Measurements from ENCODE around the gene SERF2. TPM values are rescaled to one million over a fixed set of nuclear protein-coding genes. Genes with fewer than 3 reads are reported as not detected.
A peak's percentile ranks its signal among the peaks of the same experiment; 100 is the strongest.
"Not testable (repeated sequence)": the region's sequence is repeated elsewhere in the genome, so short reads cannot be mapped to it uniquely, and the experiment has no call there.

The SERF2 gene
- total RNA-seq, 4 donors from 2014 or later, result 518 to 789 (median 702) TPM

DNA sequence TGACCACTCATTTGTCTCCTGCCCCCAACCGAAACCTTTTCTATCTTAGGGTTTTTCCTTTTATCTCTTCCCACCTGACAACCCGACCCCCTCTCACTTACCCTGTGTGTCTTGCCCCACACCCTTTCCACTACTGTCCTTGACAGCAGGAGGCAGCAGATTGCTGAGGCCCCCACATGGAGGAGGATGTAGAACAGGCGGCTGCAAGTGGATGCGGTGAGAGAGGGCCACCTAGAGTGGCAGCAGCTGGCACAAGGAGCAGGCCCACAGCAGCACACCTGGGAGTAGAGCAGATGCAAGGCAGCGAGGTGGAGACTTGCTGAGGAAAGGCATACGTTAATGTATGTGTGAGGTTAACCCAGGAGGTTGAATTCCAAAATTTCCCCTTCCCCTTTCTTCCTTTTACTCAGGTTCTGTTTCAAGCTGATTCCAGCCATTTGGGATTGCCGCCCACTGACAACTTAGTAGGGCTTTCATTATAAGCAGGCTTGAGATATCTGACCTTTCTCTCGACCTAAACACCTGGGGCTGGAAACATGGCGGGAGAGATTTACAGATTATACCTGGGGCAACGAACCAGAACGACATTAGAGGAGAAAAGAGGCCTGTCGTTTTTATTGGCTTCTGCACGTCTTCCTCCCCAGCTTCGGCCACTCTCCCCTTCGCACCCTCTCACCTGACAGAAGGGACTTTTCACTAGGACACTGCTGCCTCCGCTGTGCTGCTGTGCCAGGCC, 7.3 kb downstream of the SERF2 start:
- no peaks in the 10 kb centered on the region for H3K9me3 ChIP-seq
- peak overlapping the region; percentile 72 to 93 (median 92) for H3K27ac ChIP-seq
- WGBS, 2 donors (ENCODE audit: low coverage in 1 of 2), result 84 to 87% methylated on average over 9 to 14 of the region's 16 CpGs
- no peak for ATAC-seq
- peaks cover 0 to 87% of the 10 kb centered on the region in 2 donors for H3K36me3 ChIP-seq
- H3K4me3 ChIP-seq, result peak overlapping the region in 1 of 2 donors; percentile 75
- peaks cover 2 to 71% (median 19%) of the 10 kb centered on the region in 3 donors for H3K4me1 ChIP-seq
- H3K27me3 ChIP-seq, result no peaks in the 10 kb centered on the region
- TF ChIP-seq POLR2A (IDR thresholded peaks at IDR 0.05), result no peak
- TF ChIP-seq POLR2AphosphoS5 (IDR thresholded peaks at IDR 0.05), result no peak
- no peak for TF ChIP-seq EP300 (IDR thresholded peaks at IDR 0.05)
- TF ChIP-seq, protein P1, sequence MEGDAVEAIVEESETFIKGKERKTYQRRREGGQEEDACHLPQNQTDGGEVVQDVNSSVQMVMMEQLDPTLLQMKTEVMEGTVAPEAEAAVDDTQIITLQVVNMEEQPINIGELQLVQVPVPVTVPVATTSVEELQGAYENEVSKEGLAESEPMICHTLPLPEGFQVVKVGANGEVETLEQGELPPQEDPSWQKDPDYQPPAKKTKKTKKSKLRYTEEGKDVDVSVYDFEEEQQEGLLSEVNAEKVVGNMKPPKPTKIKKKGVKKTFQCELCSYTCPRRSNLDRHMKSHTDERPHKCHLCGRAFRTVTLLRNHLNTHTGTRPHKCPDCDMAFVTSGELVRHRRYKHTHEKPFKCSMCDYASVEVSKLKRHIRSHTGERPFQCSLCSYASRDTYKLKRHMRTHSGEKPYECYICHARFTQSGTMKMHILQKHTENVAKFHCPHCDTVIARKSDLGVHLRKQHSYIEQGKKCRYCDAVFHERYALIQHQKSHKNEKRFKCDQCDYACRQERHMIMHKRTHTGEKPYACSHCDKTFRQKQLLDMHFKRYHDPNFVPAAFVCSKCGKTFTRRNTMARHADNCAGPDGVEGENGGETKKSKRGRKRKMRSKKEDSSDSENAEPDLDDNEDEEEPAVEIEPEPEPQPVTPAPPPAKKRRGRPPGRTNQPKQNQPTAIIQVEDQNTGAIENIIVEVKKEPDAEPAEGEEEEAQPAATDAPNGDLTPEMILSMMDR (IDR thresholded peaks at IDR 0.05), result no peak

DNA sequence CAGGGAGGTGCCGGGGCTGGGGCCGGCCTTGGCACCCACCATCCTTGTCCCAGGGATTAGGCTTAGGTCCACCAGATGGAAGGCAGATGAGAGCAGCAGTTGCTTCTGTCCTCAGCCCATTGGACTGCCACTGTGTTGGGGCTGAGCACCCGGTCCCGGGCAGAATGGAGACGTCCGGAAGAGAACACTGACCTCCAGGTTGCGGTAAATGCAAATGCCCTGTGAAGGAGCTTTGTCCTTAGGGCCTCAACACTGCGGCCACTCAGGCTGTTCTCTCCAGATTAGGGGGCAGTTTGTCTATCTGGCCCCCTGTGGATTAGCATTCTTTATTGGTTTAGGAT, 7.8 kb downstream of the SERF2 start, which contains the start of gene SERINC4:
SERINC4 (minus strand) TSS at position 276 of the 341 bp plus-strand sequence; CDS start at position 42, 234 bp downstream.
- Histone ChIP-seq H3K36me3 (peaks cover 0 to 87% of the 10 kb centered on the region in 2 donors), H3K4me1 (peaks cover 2 to 66% (median 14%) of the 10 kb centered on the region in 3 donors), H3K9me3 (no peaks in the 10 kb centered on the region), H3K27me3 (no peaks in the 10 kb centered on the region), H3K4me3 (peak within 1 kb of the TSS; percentile 75 to 89), H3K27ac (peak within 1 kb of the TSS; percentile 72 to 93 (median 92))
- peak; percentile 8 for ATAC-seq
- TF ChIP-seq, protein P1 (IDR thresholded peaks at IDR 0.05), result no peak
- TF ChIP-seq POLR2A (IDR thresholded peaks at IDR 0.05) (no peak), POLR2AphosphoS5 (IDR thresholded peaks at IDR 0.05) (no peak), EP300 (IDR thresholded peaks at IDR 0.05) (no peak)
- 100% methylated on average over 2 of the region's 8 CpGs; no CpG with 5 or more reads in 1 of the 2 donors for WGBS, 2 donors (ENCODE audit: low coverage in 1 of 2)

DNA sequence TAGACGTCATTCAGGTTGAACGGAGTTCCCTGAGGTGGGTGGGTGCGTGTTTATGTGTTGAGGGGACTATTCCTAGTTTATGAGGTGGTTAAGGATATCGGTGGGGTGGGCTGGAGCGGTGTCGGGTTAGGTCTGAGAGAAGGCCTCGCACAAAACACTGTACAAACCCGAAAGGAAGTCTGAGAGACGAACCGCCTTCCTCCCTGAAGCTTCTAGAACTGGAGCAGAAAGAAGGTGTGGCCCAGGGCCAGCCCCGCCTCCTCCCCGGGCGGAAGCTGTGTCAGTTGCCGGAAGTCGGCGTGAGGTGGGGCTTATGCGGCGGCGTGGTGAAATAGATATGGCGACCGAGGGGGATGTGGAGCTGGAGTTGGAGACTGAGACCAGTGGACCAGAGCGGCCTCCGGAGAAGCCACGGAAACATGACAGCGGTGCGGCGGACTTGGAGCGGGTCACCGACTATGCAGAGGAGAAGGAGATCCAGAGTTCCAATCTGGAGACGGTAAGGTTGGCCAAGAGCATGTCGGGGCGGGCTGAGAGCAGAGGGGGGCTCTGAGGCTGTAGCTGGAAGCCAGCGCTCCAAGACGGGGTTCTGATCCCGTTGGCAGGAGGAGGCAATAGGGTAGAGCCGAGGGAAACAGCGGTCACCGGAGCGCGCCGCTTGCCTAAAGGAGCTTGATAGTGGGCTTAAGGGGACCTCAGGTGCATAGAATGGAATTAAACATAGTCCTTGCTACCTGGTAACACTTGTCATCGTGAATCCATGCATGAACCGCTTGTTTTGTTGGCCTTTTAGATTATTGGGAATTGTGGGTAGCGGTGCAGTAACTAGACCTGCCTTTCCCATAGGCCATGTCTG, 8.4 kb downstream of the SERF2 start, which contains the start of gene HYPK:
HYPK (plus strand) TSS at position 314 of the 856 bp plus-strand sequence; CDS start at position 338, 24 bp downstream.
- WGBS, 2 donors (ENCODE audit: low coverage in 1 of 2), result 0 to 7% methylated on average over 6 to 34 of the region's 44 CpGs
- Histone ChIP-seq H3K27ac (peak within 1 kb of the TSS; percentile 72 to 93 (median 92)), H3K4me3 (peak within 1 kb of the TSS; percentile 75 to 89), H3K27me3 (no peaks in the 10 kb centered on the region), H3K9me3 (no peaks in the 10 kb centered on the region), H3K4me1 (peaks cover 0 to 60% (median 14%) of the 10 kb centered on the region in 3 donors), H3K36me3 (peaks cover 0 to 87% of the 10 kb centered on the region in 2 donors)
- TF ChIP-seq POLR2AphosphoS5 (IDR thresholded peaks at IDR 0.05) (peak; percentile 91), POLR2A (IDR thresholded peaks at IDR 0.05) (peak; percentile 47 to 57), EP300 (IDR thresholded peaks at IDR 0.05) (no peak)
- TF ChIP-seq, protein P1 (IDR thresholded peaks at IDR 0.05), result no peak
- ATAC-seq, result peak; percentile 96

DNA sequence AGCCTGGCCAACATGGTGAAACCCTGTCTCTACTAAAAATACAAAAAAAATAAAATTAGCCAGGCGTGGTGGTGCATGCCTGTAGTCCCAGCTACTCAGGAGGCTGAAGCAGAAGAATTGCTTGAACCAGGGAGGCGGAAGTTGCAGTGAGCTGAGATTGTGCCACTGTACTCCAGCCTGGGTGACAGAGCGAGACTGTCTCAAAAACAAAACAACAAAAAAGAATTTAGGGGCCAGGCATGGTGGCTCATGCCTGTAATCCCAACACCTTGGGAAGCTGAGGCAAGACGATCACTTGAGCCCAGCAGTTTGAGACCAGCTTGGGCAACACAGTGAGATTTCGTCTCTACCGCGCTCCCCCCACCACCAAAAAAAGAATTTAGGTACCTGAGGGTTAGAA, 10.6 kb downstream of the SERF2 start:
- H3K27me3 ChIP-seq, H3K4me3 ChIP-seq, H3K27ac ChIP-seq, H3K9me3 ChIP-seq, ATAC-seq: not testable (repeated sequence)
- Histone ChIP-seq H3K4me1 (peaks cover 0 to 39% (median 14%) of the 10 kb centered on the region in 3 donors), H3K36me3 (peaks cover 0 to 87% of the 10 kb centered on the region in 2 donors)
- 94 to 100% methylated on average over 5 to 6 of the region's 7 CpGs for WGBS, 2 donors (ENCODE audit: low coverage in 1 of 2)

DNA sequence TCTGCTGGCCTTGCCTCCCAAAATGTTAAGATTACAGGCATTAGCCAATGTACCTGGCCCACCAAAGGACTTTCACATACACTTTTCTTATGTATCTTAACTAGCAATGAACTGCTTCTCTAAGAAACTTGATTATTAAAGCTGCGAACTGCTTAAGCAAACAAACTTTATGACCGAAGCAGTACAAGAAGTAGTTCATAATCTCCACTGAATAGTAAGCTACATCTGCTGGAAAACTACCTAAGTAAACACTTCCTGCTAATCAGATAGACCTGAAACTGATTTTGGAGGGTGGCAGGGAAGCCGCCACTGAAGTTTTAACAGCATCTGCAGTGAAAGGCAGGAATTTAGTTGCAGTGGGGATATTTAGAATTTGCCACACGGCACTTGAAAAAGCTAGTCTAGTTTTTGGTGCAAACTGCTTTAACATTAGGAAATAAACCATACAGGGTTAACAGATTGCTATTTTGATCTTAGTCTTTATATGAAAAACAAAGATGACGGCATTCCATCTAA, 16.4 kb downstream of the SERF2 start:
- Histone ChIP-seq H3K27ac (no peak overlapping the region), H3K27me3 (no peaks in the 10 kb centered on the region), H3K9me3 (no peaks in the 10 kb centered on the region), H3K4me3 (no peak overlapping the region), H3K36me3 (peaks cover 0 to 100% of the 10 kb centered on the region in 2 donors), H3K4me1 (peaks cover 0 to 4% (median 0%) of the 10 kb centered on the region in 3 donors)
- 84 to 93% methylated on average over 4 to 5 of the region's 5 CpGs for WGBS, 2 donors (ENCODE audit: low coverage in 1 of 2)
- TF ChIP-seq, protein P1 (IDR thresholded peaks at IDR 0.05), result no peak
- no peak for TF ChIP-seq POLR2AphosphoS5 (IDR thresholded peaks at IDR 0.05)
- TF ChIP-seq EP300 (IDR thresholded peaks at IDR 0.05), result no peak
- TF ChIP-seq POLR2A (IDR thresholded peaks at IDR 0.05), result no peak
- ATAC-seq, result no peak

Data from gastroesophageal sphincter (tissue), 4 donors.